Loucy (cell line): Measurements from ENCODE around the gene CCKAR.

Experiments
- H2AFZ ChIP-seq: fragments of 200-600 bp; sonication (generic); 2 replicates; pipeline ENCODE4 v1.6.0; 2016; ENCODE audit warnings: antibody characterized with exemption, mild to moderate bottlenecking, low read length, moderate library complexity
- H3F3A ChIP-seq: fragments of 200-600 bp; 2 replicates; pipeline ENCODE4 v1.6.0; 2016; ENCODE audit warnings: antibody characterized with exemption, low read depth, mild to moderate bottlenecking
- H3K27me3 ChIP-seq: fragments of 200-600 bp; sonication (generic); 2 replicates; pipeline ENCODE4 v1.6.1; 2014; ENCODE audit warnings: low read length, mild to moderate bottlenecking; ENCODE audit not compliant: insufficient read depth, poor library complexity, severe bottlenecking
- H3K36me3 ChIP-seq: fragments of 200-600 bp; sonication (generic); 2 replicates; pipeline ENCODE4 v1.6.1; 2016; ENCODE audit warnings: low read length; ENCODE audit not compliant: insufficient read depth
- H3K4me1 ChIP-seq: fragments of 200-600 bp; sonication (generic); 2 replicates; pipeline ENCODE4 v1.5.1; 2014; ENCODE audit warnings: low read length, mild to moderate bottlenecking; ENCODE audit not compliant: insufficient read depth, poor library complexity, severe bottlenecking
- H3K4me2 ChIP-seq: fragments of 200-600 bp; sonication (generic); 2 replicates; pipeline ENCODE4 v1.6.0; 2014; ENCODE audit warnings: antibody characterized with exemption, low read length, low read depth, mild to moderate bottlenecking; ENCODE audit not compliant: poor library complexity, severe bottlenecking
- H3K4me3 ChIP-seq: fragments of 200-600 bp; sonication (generic); 2 replicates; pipeline ENCODE4 v1.5.1; 2014; ENCODE audit warnings: low read length, mild to moderate bottlenecking, mixed read lengths; ENCODE audit not compliant: poor library complexity, severe bottlenecking
- H3K79me2 ChIP-seq: fragments of 200-600 bp; sonication (generic); 2 replicates; pipeline ENCODE4 v1.6.1; 2014; ENCODE audit warnings: low read length; ENCODE audit not compliant: insufficient read depth
- H3K9ac ChIP-seq: fragments of 200-600 bp; sonication (generic); 2 replicates; pipeline ENCODE4 v1.6.0; 2014; ENCODE audit warnings: mild to moderate bottlenecking, low read depth, low read length, moderate library complexity; ENCODE audit not compliant: poor library complexity, severe bottlenecking
- H3K9me2 ChIP-seq: fragments of 200-600 bp; sonication (generic); replicated peaks from 2 replicates; pipeline ENCODE4 v1.6.1; 2016; ENCODE audit warnings: low read depth, low read length, mixed read lengths
- H3K9me3 ChIP-seq: fragments of 200-600 bp; sonication (generic); 2 replicates; pipeline ENCODE4 v1.6.1; 2014; ENCODE audit warnings: mild to moderate bottlenecking, antibody characterized with exemption, low read length, low read depth; ENCODE audit not compliant: insufficient read depth
- H4K20me1 ChIP-seq: fragments of 200-600 bp; sonication (generic); 2 replicates; pipeline ENCODE4 v1.6.0; 2014; ENCODE audit warnings: antibody characterized with exemption, low read length, mild to moderate bottlenecking; ENCODE audit not compliant: insufficient read depth, poor library complexity, severe bottlenecking
- CTCF ChIP-seq: fragments of 200-600 bp; sonication (generic); conservative IDR thresholded peaks from 2 replicates; pipeline ENCODE4 v1.5.1; 2014; ENCODE audit warnings: mild to moderate bottlenecking, antibody characterized with exemption, low read length
- EZH2phosphoT487 ChIP-seq: fragments of 200-600 bp; IDR thresholded peaks from 2 replicates; pipeline ENCODE4 v1.6.1; 2018; ENCODE audit warnings: antibody characterized with exemption, mild to moderate bottlenecking, moderate library complexity, borderline replicate concordance

CCKAR gene

DNA sequence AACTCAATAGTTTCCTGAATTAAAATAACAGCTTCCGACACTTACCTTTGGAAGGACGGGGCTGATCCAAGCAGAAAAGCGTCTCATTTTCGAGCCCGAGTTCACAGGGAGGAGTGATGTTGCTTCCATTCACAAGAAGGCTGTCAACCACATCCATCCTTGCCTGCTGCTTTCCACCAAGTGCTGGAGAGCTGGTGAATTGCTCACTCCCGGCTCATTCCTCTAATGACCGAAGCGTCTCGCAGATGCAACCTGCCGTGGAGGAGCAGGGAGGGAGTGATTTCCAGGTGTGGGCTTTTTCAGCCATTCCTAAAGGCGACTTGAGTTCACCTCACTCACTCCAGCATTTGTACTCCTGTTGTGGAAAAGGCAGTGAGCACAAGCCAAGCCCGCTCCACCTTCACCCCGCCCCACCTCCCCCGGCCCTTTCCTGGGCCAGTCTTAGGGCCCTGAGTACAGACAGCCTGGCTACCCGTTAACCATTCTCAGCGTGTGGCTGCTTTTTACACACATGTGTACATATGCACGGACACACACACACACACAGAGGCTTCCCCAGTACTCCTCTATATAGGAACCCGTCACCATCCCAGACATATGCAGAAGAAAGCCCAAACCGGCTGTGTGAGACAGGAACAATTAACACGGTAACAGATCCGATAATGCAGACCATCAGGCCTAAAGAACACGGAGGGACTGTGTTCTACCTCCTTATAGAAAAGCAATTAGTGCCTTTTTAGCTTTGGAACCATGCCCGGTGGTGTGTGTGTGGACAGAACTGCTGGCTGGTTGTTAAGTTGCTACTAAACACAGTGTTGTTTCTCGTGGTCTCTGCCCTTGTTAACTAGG, at the start of gene CCKAR:
CCKAR (minus strand) TSS at position 374 of the 849 bp plus-strand sequence; CDS start at position 157, 217 bp downstream.
- Histone ChIP-seq H3K9me3 (no peaks in the 10 kb centered on the region; the same call in 1 of the 2 replicates), H4K20me1 (no peaks in the 10 kb centered on the region), H2AFZ (no peak within 1 kb of the TSS; the same call in 1 of the 2 replicates), H3K9ac (no peak within 1 kb of the TSS), H3K36me3 (no peaks in the 10 kb centered on the region), H3K9me2 (no peaks in the 10 kb centered on the region), H3K27me3 (no peaks in the 10 kb centered on the region), H3K4me1 (no peaks in the 10 kb centered on the region), H3K4me2 (no peak within 1 kb of the TSS), H3K79me2 (no peaks in the 10 kb centered on the region), H3F3A (no peaks in the 10 kb centered on the region), H3K4me3 (no peak within 1 kb of the TSS)
- no peak for TF ChIP-seq EZH2phosphoT487
- TF ChIP-seq CTCF: no peak

DNA sequence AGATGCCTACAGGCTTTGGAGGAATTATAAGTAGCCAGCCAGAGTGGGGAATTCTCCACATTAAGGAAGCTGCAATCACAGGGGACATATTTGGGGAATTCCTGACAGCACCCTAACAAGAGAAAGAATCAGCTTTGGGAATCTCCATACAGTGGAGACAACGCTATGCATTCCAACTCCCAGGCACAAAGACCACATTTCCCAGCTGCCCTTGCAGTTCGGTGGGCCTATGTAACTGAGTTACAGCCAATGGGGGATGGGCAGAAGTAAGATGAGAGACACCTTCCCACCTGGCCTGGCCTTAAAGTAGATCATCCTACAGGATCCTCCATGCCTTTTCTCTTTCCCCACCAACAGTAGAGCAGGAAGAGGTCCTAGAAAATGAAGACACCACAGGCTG, 43.4 kb upstream of the CCKAR start:
- Histone ChIP-seq H2AFZ (no peak overlapping the region), H3K9ac (no peak overlapping the region), H3K79me2 (no peaks in the 10 kb centered on the region), H3K4me3 (no peak overlapping the region), H3K27me3 (no peaks in the 10 kb centered on the region), H3K9me3 (no peaks in the 10 kb centered on the region), H3K9me2 (no peaks in the 10 kb centered on the region), H3F3A (no peaks in the 10 kb centered on the region), H4K20me1 (no peaks in the 10 kb centered on the region), H3K4me1 (no peaks in the 10 kb centered on the region), H3K36me3 (no peaks in the 10 kb centered on the region), H3K4me2 (no peak overlapping the region)
- no peak for TF ChIP-seq EZH2phosphoT487
- no peak for TF ChIP-seq CTCF

GRCh38 chr4:26531491-26532116, 41.3 kb upstream of the CCKAR start:
- TF ChIP-seq CTCF: no peak
- TF ChIP-seq EZH2phosphoT487: no peak
- no peaks in the 10 kb centered on the region for H4K20me1 ChIP-seq
- no peaks in the 10 kb centered on the region for H3F3A ChIP-seq
- H3K27me3 ChIP-seq: no peaks in the 10 kb centered on the region
- no peak overlapping the region for H2AFZ ChIP-seq
- no peaks in the 10 kb centered on the region for H3K9me2 ChIP-seq
- no peaks in the 10 kb centered on the region for H3K36me3 ChIP-seq
- H3K4me1 ChIP-seq: no peaks in the 10 kb centered on the region
- no peak overlapping the region for H3K9ac ChIP-seq
- no peak overlapping the region for H3K4me2 ChIP-seq
- H3K4me3 ChIP-seq: no peak overlapping the region
- no peaks in the 10 kb centered on the region for H3K9me3 ChIP-seq
- no peaks in the 10 kb centered on the region for H3K79me2 ChIP-seq
